Kidney epithelial cell (primary cell): Measurements from ENCODE around the gene ZBTB16. TPM values are rescaled to one million over a fixed set of nuclear protein-coding genes. Genes with fewer than 3 reads are reported as not detected.

ENCODE experiments used
- DNase-seq: peaks from one replicate; pipeline ENCODE4 v3.0.0-alpha.2; 2010; ENCODE audit warnings: low read depth
- H3K27me3 ChIP-seq: 2 replicates; pipeline ENCODE4 v1.6.0; 2011; ENCODE audit warnings: low read length; ENCODE audit not compliant: control insufficient read depth, insufficient read depth
- H3K36me3 ChIP-seq: 2 replicates; pipeline ENCODE4 v1.5.1; 2011; ENCODE audit warnings: low read length; ENCODE audit not compliant: control insufficient read depth, insufficient read depth
- H3K4me3 ChIP-seq: 2 replicates; pipeline ENCODE4 v1.5.1; 2011; ENCODE audit warnings: low read depth, mild to moderate bottlenecking, control low read depth, low read length
- CTCF ChIP-seq: IDR thresholded peaks from 2 replicates; pipeline ENCODE4 v1.5.1; 2011; ENCODE audit warnings: mild to moderate bottlenecking, moderate library complexity, low read length, control low read depth, inconsistent platforms; ENCODE audit not compliant: insufficient read depth, poor library complexity, severe bottlenecking
- total RNA-seq: library from RNA; depleted of rRNA; stranded (reverse); fragments of >200 nt; gene quantifications from 2 replicates; pipeline ENCODE4 v1.2.3, GENCODE V29; 2015

The ZBTB16 gene
- total RNA-seq, 1 donor from 2014 or later: 0.08 TPM

GRCh38 chr11:114147375-114148012 is 88.0 kb downstream of the ZBTB16 start:
- no peak for DNase-seq
- no peak for TF ChIP-seq CTCF
- Histone ChIP-seq H3K36me3 (no peaks in the 10 kb centered on the region), H3K4me3 (no peak overlapping the region), H3K27me3 (peaks cover 25% of the 10 kb centered on the region)

GRCh38 chr11:114148013-114148382 is 88.5 kb downstream of the ZBTB16 start:
- Histone ChIP-seq H3K36me3 (no peaks in the 10 kb centered on the region), H3K27me3 (peaks cover 21% of the 10 kb centered on the region), H3K4me3 (no peak overlapping the region)
- TF ChIP-seq CTCF: no peak
- DNase-seq: no peak

DNA sequence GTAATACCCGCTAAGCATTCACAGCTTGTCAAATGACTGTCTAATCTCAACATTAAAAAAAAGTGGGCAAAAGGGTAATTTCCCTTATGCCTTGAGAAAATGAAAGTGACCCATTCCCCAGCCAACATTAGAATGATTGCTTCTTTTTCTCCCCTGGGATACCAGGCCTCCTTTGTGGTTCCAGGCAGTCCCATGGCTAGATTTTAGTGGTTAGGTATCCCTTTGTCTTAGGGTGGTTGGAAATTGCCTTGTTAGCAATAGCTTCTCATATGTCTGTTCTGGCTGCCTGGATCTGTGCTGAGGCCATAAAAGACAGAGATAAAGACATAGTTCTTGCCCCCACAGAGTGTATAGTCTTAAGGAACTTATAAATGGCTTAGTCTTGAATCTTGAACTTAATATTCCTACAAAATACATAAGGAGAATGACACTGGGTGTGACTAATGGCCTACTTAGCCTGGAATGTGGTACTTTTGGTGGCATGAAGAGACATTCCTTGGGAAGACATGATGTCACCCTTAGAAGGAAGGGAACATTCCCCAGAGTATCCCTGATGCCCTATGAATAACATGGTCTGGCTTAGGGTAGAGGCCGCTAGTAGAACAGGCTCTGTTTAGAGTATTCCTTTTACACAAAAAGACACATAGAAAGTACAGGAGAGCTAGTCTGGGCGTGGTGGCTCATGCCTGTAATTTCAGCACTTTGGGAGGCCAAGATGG is 90.3 kb downstream of the ZBTB16 start:
- TF ChIP-seq CTCF: no peak
- H3K36me3 ChIP-seq: no peaks in the 10 kb centered on the region
- DNase-seq: no peak
- H3K4me3 ChIP-seq: no peak overlapping the region
- peaks cover 12% of the 10 kb centered on the region for H3K27me3 ChIP-seq

DNA sequence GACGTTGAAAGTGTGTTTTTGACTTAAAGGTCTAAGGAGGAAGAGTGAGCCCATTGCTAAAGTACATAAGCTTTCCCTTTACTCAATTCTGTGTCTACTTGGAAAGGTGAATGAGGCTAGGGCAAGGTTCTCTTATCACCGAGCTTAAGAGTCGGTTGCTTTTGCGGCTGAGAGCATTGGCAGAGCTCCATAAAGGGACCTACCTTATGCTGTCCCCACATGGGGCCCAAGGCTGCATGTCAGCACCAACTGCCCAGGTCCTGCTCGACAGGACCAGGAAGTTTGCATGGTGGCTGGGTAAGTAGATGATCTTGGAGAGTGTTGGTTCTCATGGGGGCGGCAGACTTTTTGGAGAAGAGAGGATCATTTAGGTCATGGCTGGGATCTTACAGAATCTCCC is 91.2 kb downstream of the ZBTB16 start:
- no peaks in the 10 kb centered on the region for H3K36me3 ChIP-seq
- no peak overlapping the region for H3K4me3 ChIP-seq
- no peak for DNase-seq
- peaks cover 12% of the 10 kb centered on the region for H3K27me3 ChIP-seq
- TF ChIP-seq CTCF: no peak

GRCh38 chr11:114151631-114152030 is 92.1 kb downstream of the ZBTB16 start:
- no peaks in the 10 kb centered on the region for H3K36me3 ChIP-seq
- no peak for DNase-seq
- TF ChIP-seq CTCF: no peak
- H3K4me3 ChIP-seq: no peak overlapping the region
- H3K27me3 ChIP-seq: peaks cover 11% of the 10 kb centered on the region
